ENCODE results near the gene PLEKHG3.

DNA sequence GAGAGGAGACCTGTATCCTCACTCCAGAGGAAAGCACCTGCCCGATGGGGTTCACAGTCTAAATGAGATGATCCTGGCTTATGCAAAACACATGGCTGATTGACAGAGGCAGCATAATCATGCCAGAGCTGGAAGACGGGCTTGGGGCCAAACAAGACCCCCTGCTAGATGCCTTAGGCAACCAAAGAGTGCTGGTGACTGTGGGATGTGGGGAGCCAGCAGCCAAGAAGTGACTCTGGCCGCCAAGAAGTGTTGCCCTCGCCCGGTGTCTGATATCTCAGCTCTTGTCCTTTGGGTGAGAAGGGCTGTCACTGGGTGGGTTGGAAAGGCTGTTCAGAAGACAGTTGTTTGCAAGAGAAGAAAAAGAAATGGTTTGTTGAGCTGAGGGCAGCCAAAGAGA, 56.7 kb downstream of the PLEKHG3 start:
- TF ChIP-seq, protein P1, sequence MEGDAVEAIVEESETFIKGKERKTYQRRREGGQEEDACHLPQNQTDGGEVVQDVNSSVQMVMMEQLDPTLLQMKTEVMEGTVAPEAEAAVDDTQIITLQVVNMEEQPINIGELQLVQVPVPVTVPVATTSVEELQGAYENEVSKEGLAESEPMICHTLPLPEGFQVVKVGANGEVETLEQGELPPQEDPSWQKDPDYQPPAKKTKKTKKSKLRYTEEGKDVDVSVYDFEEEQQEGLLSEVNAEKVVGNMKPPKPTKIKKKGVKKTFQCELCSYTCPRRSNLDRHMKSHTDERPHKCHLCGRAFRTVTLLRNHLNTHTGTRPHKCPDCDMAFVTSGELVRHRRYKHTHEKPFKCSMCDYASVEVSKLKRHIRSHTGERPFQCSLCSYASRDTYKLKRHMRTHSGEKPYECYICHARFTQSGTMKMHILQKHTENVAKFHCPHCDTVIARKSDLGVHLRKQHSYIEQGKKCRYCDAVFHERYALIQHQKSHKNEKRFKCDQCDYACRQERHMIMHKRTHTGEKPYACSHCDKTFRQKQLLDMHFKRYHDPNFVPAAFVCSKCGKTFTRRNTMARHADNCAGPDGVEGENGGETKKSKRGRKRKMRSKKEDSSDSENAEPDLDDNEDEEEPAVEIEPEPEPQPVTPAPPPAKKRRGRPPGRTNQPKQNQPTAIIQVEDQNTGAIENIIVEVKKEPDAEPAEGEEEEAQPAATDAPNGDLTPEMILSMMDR (IDR thresholded peaks at IDR 0.05) = no peak
- no peak for TF ChIP-seq POLR2AphosphoS5 (IDR thresholded peaks at IDR 0.05; ENCODE audit: low read depth, low read length)
- no peak for TF ChIP-seq SIN3A (IDR thresholded peaks at IDR 0.05; ENCODE audit: borderline replicate concordance, insufficient read depth, low read depth, low read length)
- TF ChIP-seq, protein P2, sequence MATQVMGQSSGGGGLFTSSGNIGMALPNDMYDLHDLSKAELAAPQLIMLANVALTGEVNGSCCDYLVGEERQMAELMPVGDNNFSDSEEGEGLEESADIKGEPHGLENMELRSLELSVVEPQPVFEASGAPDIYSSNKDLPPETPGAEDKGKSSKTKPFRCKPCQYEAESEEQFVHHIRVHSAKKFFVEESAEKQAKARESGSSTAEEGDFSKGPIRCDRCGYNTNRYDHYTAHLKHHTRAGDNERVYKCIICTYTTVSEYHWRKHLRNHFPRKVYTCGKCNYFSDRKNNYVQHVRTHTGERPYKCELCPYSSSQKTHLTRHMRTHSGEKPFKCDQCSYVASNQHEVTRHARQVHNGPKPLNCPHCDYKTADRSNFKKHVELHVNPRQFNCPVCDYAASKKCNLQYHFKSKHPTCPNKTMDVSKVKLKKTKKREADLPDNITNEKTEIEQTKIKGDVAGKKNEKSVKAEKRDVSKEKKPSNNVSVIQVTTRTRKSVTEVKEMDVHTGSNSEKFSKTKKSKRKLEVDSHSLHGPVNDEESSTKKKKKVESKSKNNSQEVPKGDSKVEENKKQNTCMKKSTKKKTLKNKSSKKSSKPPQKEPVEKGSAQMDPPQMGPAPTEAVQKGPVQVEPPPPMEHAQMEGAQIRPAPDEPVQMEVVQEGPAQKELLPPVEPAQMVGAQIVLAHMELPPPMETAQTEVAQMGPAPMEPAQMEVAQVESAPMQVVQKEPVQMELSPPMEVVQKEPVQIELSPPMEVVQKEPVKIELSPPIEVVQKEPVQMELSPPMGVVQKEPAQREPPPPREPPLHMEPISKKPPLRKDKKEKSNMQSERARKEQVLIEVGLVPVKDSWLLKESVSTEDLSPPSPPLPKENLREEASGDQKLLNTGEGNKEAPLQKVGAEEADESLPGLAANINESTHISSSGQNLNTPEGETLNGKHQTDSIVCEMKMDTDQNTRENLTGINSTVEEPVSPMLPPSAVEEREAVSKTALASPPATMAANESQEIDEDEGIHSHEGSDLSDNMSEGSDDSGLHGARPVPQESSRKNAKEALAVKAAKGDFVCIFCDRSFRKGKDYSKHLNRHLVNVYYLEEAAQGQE (IDR thresholded peaks at IDR 0.05; ENCODE audit: insufficient read depth in 1 of 2, low read depth in 2 of 2, low read length in 1 of 2) = no peak
- TF ChIP-seq TCF7L2 (IDR thresholded peaks at IDR 0.05; ENCODE audit: low read depth, low read length) = no peak
